OCI-LY7 (cell line): ENCODE data around the gene ZC3H7B. TPM values are rescaled to one million over a fixed set of nuclear protein-coding genes. Genes with fewer than 3 reads are reported as not detected.

Source experiments
- Bru-seq: library from RNA; stranded (reverse); fragments of 400-500 nt; gene quantifications from one replicate; lab custom pipeline; 2021; lab: Mats Ljungman, UMichigan
- BruChase-seq, 2 experiments: library from RNA; stranded (reverse); fragments of 400-500 nt; gene quantifications; one replicate each; lab custom pipeline; 2021; lab: Mats Ljungman, UMichigan
- BruUV-seq: library from RNA; stranded (reverse); fragments of 400-500 nt; replicated peaks from 2 replicates; lab custom pipeline; 2021; lab: Mats Ljungman, UMichigan
- CTCF ChIA-PET: fragments of 300-600 bp; sonication (Branson Sonifier 250); formaldehyde crosslinking; loops from one replicate; lab custom pipeline; 2022; ENCODE audit warnings: antibody characterized with exemption; ENCODE audit not compliant: unreplicated experiment; lab: Charles Lee
- POLR2A ChIA-PET: fragments of 300-600 bp; sonication (Branson Sonifier 250); formaldehyde crosslinking; loops from one replicate; lab custom pipeline; 2022; ENCODE audit warnings: antibody characterized with exemption; lab: Charles Lee
- DNase-seq: peaks from one replicate; pipeline ENCODE4 v3.0.0-alpha.2; 2015; ENCODE audit warnings: low spot score
- H2AFZ ChIP-seq: fragments of 200-600 bp; sonication (generic), shearing (Covaris generic); 2 replicates; pipeline ENCODE4 v1.6.1; 2014; ENCODE audit warnings: mild to moderate bottlenecking, antibody characterized with exemption, low read length, moderate library complexity
- H3K27ac ChIP-seq: fragments of 200-600 bp; sonication (generic); 2 replicates; pipeline ENCODE4 v1.5.1; 2014; ENCODE audit warnings: mixed run types, low read depth, mild to moderate bottlenecking, moderate library complexity, low read length, inconsistent platforms; ENCODE audit not compliant: poor library complexity, severe bottlenecking
- H3K36me3 ChIP-seq: fragments of 200-600 bp; sonication (generic); 2 replicates; pipeline ENCODE4 v1.6.1; 2014; ENCODE audit warnings: mild to moderate bottlenecking, antibody characterized with exemption, low read length, moderate library complexity, mixed read lengths; ENCODE audit not compliant: insufficient read depth
- H3K4me1 ChIP-seq: fragments of 200-600 bp; sonication (generic); 2 replicates; pipeline ENCODE4 v1.5.1; 2014; ENCODE audit warnings: mild to moderate bottlenecking, low read length; ENCODE audit not compliant: insufficient read depth, poor library complexity, severe bottlenecking
- H3K4me2 ChIP-seq: fragments of 200-600 bp; sonication (generic); 2 replicates; pipeline ENCODE4 v1.6.1; 2014; ENCODE audit warnings: mild to moderate bottlenecking, low read length
- H3K4me3 ChIP-seq: fragments of 200-600 bp; sonication (generic); 2 replicates; pipeline ENCODE4 v1.5.1; 2014; ENCODE audit warnings: mild to moderate bottlenecking, low read depth, low read length; ENCODE audit not compliant: poor library complexity, severe bottlenecking
- H3K79me2 ChIP-seq: fragments of 200-600 bp; sonication (generic); 2 replicates; pipeline ENCODE4 v1.6.1; 2016; ENCODE audit warnings: low read depth, mild to moderate bottlenecking, low read length, moderate library complexity, mixed read lengths; ENCODE audit not compliant: insufficient read depth
- H3K9me2 ChIP-seq: fragments of 200-600 bp; sonication (generic); 2 replicates; pipeline ENCODE4 v1.6.1; 2016; ENCODE audit warnings: mild to moderate bottlenecking, low read length, mixed read lengths; ENCODE audit not compliant: insufficient read depth
- H3K9me3 ChIP-seq: fragments of 200-600 bp; sonication (generic); 2 replicates; pipeline ENCODE4 v1.6.1; 2014; ENCODE audit warnings: mild to moderate bottlenecking, mixed run types, low read length, mixed read lengths
- H4K20me1 ChIP-seq: fragments of 200-600 bp; sonication (generic); 2 replicates; pipeline ENCODE4 v1.6.1; 2014; ENCODE audit warnings: mild to moderate bottlenecking, antibody characterized with exemption, low read length, moderate library complexity, mixed read lengths; ENCODE audit not compliant: insufficient read depth
- CTCF ChIP-seq: fragments of 200-600 bp; sonication (generic); conservative IDR thresholded peaks from 2 replicates; pipeline ENCODE4 v1.5.1; 2014; ENCODE audit warnings: mild to moderate bottlenecking, antibody characterized with exemption, low read length, moderate library complexity, mixed read lengths
- EZH2phosphoT487 ChIP-seq: fragments of 200-600 bp; sonication (generic); IDR thresholded peaks from 2 replicates; pipeline ENCODE4 v1.6.1; 2018; ENCODE audit warnings: low read depth, borderline replicate concordance, mild to moderate bottlenecking, mixed run types, antibody characterized with exemption, low read length, moderate library complexity, mixed read lengths
- intact Hi-C: fragments of 100-400 bp; cut with micrococcal nuclease; formaldehyde crosslinking; loops from one replicate; pipeline ENCODE4 v1.10.0; 2022; ENCODE audit not compliant: unreplicated experiment
- long read RNA-seq: library from polyadenylated mRNA; stranded (forward); transcript quantifications from one replicate; pipeline ENCODE4 v2.0.0, GENCODE V29; 2022
- total RNA-seq, 2 experiments: library from RNA; depleted of rRNA in 1 of 2; stranded (reverse); fragments of >200 nt in 1 of 2; shearing (Covaris generic) in 1 of 2; gene quantifications; 2 replicates each; pipeline ENCODE4 v1.2.3, GENCODE V29; 2014 to 2022

The ZC3H7B gene
- total RNA-seq (2014; rRNA removed; shearing (Covaris generic)) = 42.4 and 46.7 TPM in 2 replicates
- 55.1 and 56.3 TPM in 2 replicates for total RNA-seq (2022)
- percentile 63 among the genes with signal in this experiment for Bru-seq, nascent RNA
- BruChase-seq, experiment 1, labeled RNA remaining after a 6-hour chase = percentile 79 among the genes with signal in this experiment
- BruChase-seq, experiment 2, labeled RNA remaining after a 2-hour chase = percentile 71 among the genes with signal in this experiment
- long read RNA-seq, full-length matches to known transcripts = 1 of 25 reads
- long read RNA-seq, partial matches to known transcripts = 2 of 25 reads
- long read RNA-seq, other reads (novel, unspliced or antisense) = 22 of 25 reads

GRCh38 chr22:41301085-41302020 is at the start of gene ZC3H7B:
TSS of gene ZC3H7B (plus strand) at chr22:41301525. CDS start at chr22:41320661, 19,136 bp downstream.
- Histone ChIP-seq H3K79me2 (peaks cover 50% of the 10 kb centered on the region), H3K9me3 (no peaks in the 10 kb centered on the region), H3K9me2 (no peaks in the 10 kb centered on the region), H2AFZ (peak within 1 kb of the TSS; percentile 45), H4K20me1 (no peaks in the 10 kb centered on the region), H3K4me3 (peak within 1 kb of the TSS; percentile 99), H3K27ac (peak within 1 kb of the TSS; percentile 64), H3K4me2 (peak within 1 kb of the TSS; percentile 85), H3K4me1 (peaks cover 20% of the 10 kb centered on the region), H3K36me3 (peaks cover 19% of the 10 kb centered on the region)
- peak; percentile 67 for TF ChIP-seq CTCF
- no peak for TF ChIP-seq EZH2phosphoT487
- POLR2A ChIA-PET = interaction anchor here (0.8 to 1.2 kb wide), 4 partner anchors 13 to 358 kb away, joined by 3 to 7 read pairs (median 4); partner anchors contain the start of genes RANGAP1 and RBX1
- BruUV-seq = no TSS peak
- intact Hi-C loops = loop anchor here (10.0 kb wide), 1 partner anchor 83 kb away; the partner anchor contains the start of gene TEF
- peak; percentile 92 for DNase-seq
- CTCF ChIA-PET = no interaction called here

- peaks cover 99% of the 10 kb centered on the region for H3K36me3 ChIP-seq
- no peak for TF ChIP-seq EZH2phosphoT487
- H3K79me2 ChIP-seq = no peaks in the 10 kb centered on the region
- ChIA-PET POLR2A (no interaction called here), CTCF (no interaction called here)
- no peaks in the 10 kb centered on the region for H3K9me3 ChIP-seq
- no peaks in the 10 kb centered on the region for H3K9me2 ChIP-seq
- no TSS peak for BruUV-seq
- H4K20me1 ChIP-seq = no peaks in the 10 kb centered on the region
- H3K27ac ChIP-seq = no peak overlapping the region
- DNase-seq = no peak
- no peak overlapping the region for H3K4me2 ChIP-seq
- H3K4me3 ChIP-seq = no peak overlapping the region
- no peaks in the 10 kb centered on the region for H3K4me1 ChIP-seq
- intact Hi-C loops = no loop called here
- no peak overlapping the region for H2AFZ ChIP-seq
Observed at GRCh38 chr22:41252365-41252764, 49.0 kb upstream of the ZC3H7B start.

DNA sequence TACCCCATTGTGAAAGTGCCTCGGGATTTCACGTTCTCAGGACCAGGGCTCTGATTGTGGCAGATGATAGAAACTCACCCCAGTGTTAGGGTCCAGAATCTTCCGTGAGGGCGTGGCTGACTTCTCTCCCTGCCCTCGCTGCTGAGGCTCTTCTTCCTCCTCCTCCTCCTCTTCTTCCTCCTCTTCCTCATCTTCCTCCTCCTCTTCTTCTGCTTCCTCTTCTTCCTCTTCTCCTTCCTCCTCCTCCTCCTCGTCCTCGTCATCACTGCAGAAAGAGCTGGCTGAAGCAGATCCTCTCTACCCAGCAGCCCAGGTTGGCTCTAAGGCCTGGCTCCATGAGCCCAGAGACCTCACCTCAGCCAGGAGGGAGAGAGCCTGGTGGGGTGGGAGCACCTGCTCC is 47.1 kb upstream of the ZC3H7B start:
- no peaks in the 10 kb centered on the region for H3K9me2 ChIP-seq
- intact Hi-C loops = no loop called here
- no peak overlapping the region for H3K27ac ChIP-seq
- BruUV-seq = no TSS peak
- no peak overlapping the region for H3K4me2 ChIP-seq
- CTCF ChIA-PET = no interaction called here
- no peaks in the 10 kb centered on the region for H3K9me3 ChIP-seq
- H2AFZ ChIP-seq = no peak overlapping the region
- H3K79me2 ChIP-seq = no peaks in the 10 kb centered on the region
- H3K36me3 ChIP-seq = peaks cover 99% of the 10 kb centered on the region
- H3K4me1 ChIP-seq = no peaks in the 10 kb centered on the region
- H3K4me3 ChIP-seq = no peak overlapping the region
- POLR2A ChIA-PET = no interaction called here
- no peaks in the 10 kb centered on the region for H4K20me1 ChIP-seq
- no peak for TF ChIP-seq EZH2phosphoT487
- TF ChIP-seq CTCF = no peak
- DNase-seq = no peak
